GM18861 (cell line): ENCODE data around the gene PRKAR1B.
"Not testable (repeated sequence)": the region's sequence is repeated elsewhere in the genome, so short reads cannot be mapped to it uniquely, and the experiment has no call there.

Experiments
- ATAC-seq: cut with Tn5 transposase; IDR thresholded peaks from one replicate; pipeline ENCODE4 v1.9.1; 2021; ENCODE audit not compliant: unreplicated experiment

Gene PRKAR1B

GRCh38 chr7:562789-563628, 164.1 kb downstream of the PRKAR1B start:
- ATAC-seq: no peak

DNA sequence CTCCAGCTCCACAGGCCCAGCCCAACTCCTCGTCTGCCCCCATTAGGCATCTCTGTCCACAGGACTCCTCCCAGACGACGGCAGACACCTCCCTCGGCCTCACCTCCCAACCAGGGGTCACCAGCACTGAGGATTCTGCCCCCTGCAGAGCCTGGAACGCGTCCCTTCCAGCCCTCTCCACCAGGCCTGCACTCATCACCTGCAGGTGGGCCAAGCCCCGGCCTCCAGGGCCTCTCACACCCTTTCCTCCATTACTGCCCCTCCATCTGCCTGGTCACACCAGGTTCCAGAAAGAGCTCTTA, 164.8 kb downstream of the PRKAR1B start:
- ATAC-seq: no peak

GRCh38 chr7:561631-562373, 165.3 kb downstream of the PRKAR1B start:
- no peak for ATAC-seq

GRCh38 chr7:560966-561630, 166.0 kb downstream of the PRKAR1B start:
- no peak for ATAC-seq

- no peak for ATAC-seq
Measured at GRCh38 chr7:559396-559705, 167.7 kb downstream of the PRKAR1B start.

GRCh38 chr7:557558-557881, 169.6 kb downstream of the PRKAR1B start:
- ATAC-seq: no peak

GRCh38 chr7:556837-557557, 170.1 kb downstream of the PRKAR1B start:
- no peak for ATAC-seq

- no peak for ATAC-seq
Measured at GRCh38 chr7:556291-556826, 170.7 kb downstream of the PRKAR1B start.

GRCh38 chr7:555551-556160, 171.4 kb downstream of the PRKAR1B start:
- no peak for ATAC-seq

- ATAC-seq: no peak
Measured at GRCh38 chr7:553636-554111, 173.4 kb downstream of the PRKAR1B start.

- no peak for ATAC-seq
Measured at GRCh38 chr7:552868-553635, 174.0 kb downstream of the PRKAR1B start.

- ATAC-seq: not testable (repeated sequence)
Measured at GRCh38 chr7:552151-552867, 174.8 kb downstream of the PRKAR1B start.

DNA sequence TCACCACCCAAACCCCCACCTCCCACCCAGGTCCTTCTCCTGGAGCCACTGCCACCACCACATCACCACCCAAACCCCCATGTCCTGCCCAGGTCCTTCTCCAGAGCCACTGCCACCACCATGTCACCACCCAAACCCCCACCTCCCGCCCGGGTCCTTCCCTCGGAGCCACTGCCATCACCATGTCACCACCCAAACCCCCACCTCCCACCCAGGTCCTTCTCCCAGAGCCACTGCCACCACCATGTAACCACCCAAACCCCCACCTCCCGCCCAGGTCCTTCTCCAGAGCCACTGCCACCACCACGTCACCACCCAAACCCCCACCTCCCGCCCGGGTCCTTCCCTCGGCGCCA, 175.5 kb downstream of the PRKAR1B start:
- ATAC-seq: not testable (repeated sequence)

- no peak for ATAC-seq
Measured at GRCh38 chr7:550881-551614, 176.0 kb downstream of the PRKAR1B start.

- ATAC-seq: no peak
Measured at GRCh38 chr7:549891-550625, 177.0 kb downstream of the PRKAR1B start.

DNA sequence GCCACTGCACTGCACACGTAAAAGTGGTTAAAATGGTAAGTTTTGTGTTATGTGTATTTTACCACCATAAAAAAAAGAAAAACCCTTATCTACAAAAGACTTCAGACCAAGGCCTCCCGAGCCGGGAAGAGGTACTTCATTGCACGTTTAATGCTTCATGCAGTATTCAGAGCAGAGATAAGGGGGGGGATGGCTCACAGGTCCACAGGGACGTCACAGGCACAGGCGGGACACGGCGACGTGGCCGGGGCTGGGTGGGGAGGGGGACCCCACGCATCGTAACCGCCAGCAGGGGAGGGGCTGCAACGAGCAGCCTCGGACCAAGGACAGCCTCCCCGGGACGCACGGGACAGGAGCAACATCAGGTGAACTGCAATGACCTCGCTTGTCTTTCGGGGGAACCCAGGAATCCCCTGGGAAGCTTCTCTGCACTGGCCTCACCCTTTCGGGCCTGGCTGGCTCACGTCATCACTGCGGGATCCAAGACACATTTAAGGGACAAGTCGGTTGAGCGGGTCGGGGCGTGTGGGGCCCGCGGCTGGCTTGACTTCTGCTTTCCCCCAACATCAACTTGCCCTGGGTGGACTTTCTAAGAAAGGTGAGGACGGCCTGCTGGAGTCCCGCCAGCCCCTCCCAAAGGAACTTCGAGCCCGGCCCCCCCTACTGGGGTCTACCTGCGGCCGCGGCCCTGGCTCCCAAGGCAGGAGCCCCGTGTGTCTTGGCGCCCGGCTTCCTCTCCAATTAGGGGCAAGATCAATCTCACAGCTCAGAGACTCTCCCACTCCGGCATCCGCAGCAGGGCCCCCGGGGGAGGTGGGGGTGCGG, 177.8 kb downstream of the PRKAR1B start:
- ATAC-seq: no peak

- no peak for ATAC-seq
Measured at GRCh38 chr7:548401-548800, 178.7 kb downstream of the PRKAR1B start.
